DMS114 treated with DMSO at 0.1 percent for 48 hours (cell line): ENCODE measurements around the gene VPS8.

Source experiments
- DNase-seq: peaks from one replicate; lab custom pipeline; 2025; ENCODE audit not compliant: unreplicated experiment; lab: John Stamatoyannopoulos, UW

VPS8 gene

DNA sequence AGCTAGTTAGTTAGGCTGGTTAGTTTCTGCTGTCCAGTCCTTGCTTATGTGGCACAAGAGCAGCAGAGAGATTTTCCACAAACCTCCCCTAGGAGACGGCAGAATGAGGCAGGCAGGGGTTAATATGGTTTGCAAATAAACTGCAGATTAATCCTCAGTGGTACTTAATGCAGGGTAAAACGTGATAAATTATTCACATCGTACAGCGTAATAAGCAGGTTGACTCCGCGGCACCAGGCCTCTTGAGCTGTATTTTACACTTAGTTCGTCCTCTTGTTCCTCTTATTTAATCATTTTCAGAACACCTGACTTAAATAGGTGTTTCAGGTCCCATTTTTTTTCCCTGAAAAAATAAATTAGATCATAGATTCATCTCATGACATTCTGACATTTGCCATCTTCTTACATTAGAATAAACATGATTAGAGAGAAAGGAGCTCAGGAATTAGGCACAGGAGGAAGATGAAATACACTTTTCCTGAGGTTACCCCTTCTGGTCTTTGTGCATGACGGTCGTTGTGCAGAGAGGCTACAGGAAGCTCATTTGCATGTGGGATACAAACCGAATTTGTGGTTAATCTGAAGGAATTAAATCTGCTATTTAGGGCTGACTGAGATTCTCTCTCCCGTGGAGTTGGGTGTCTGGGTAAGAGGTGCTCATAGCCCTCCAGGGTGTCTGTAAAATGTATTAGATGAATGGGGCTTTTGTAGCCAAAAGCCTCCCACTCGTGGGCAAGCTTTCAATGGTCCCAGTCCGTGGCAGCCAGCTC, 27.1 kb upstream of the VPS8 start:
- no peak for DNase-seq

DNA sequence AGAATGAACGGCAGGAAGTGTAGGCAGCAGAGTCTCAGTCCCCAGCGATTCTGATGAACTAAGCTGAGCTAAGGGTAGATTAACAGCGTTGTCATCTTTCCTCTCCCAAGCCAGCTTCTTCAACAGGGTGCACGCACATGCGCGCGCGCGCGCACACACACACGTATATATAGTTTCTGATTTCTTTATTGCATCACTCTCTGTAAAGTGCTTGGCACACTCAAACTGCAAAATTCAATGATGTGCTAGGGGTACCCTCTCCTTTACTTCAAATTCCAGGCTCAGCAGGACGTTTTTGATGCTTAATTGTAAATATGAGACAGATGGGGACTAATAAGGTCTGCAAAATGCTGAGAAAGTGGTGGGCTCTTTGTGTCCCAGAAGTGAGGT, 26.1 kb upstream of the VPS8 start:
- DNase-seq = no peak

DNA sequence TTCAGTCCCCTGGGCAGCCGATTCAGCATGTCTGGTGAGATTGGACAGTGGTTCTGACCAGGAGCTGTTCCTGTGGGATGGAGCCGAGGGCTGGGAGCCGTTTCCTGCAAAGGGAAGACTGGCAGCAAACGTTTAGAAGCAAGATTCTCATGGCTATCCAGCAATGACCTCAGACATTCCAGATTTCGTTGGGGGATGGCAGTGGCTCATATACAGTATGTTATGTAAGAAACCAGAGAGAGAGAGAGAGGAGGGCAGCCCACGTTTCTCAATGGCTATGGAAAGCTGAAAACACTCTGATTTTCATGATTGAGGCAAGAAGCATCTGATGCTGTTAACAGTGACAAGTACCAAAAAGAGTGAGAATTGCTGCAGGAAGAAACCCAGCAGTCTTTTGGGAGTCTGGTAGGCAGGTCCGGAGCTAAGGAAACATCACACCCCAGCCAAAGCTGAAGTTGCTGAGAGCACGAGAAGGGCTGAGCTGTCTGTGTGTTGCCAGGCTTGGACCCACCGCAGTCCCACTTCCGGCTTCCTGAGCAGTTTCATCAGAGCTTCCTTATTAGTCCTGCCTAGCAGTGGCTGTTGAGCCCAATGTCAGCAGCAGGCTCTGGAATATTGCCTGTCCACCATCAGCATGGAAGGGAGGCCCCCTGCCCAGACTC, 25.6 kb upstream of the VPS8 start:
- no peak for DNase-seq

DNA sequence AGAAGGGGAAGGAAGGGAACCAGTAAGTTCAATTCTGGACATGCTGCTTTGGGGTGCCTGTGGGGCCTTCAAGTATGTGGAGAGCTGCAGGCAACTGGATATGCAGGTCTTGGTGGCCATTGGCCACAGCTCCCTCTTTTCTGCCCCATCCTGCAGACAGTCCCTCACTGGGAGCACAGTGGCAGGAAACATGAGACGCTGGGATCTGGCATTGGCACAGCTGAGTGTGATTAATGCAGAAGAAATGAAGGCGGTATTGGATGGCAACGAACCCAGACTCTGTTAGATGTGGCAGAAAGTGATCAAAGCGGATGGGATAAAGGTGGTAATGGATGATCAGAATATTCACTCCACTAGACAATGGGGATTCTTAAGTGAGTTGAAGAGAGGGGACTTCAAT, 23.2 kb upstream of the VPS8 start:
- no peak for DNase-seq

DNA sequence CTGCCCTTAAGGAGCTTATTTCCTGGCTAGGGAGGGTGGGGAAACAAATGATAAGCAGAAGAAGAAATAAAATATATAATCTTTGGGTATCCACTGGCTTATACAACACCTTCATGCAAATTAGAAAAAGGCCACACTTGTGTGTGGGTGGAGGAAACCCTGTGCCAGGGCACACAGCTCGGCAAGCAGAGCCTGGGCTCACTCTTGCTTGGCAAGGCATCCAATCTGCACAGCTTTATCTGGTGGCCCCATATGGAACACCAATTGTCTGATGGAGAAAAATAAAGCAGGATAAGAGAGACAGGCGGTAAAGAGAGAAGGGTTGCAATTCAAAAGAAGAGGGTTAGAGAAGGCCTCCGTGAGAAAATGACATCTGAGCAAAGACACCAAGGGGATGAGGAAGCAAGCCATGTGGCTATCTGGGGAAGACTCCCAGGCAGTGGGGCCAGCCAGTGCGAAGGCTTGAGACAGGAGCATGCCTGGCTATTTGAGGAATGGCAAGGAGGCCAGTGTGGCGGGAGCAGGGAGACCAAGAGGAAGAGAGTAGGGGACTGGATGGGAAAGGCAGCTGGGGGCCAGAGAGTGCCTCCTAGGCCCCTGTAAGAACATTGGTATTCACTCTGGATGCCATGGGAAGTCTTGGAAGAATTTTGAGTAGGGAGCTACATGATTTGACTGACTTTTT, 22.5 kb upstream of the VPS8 start:
- no peak for DNase-seq

DNA sequence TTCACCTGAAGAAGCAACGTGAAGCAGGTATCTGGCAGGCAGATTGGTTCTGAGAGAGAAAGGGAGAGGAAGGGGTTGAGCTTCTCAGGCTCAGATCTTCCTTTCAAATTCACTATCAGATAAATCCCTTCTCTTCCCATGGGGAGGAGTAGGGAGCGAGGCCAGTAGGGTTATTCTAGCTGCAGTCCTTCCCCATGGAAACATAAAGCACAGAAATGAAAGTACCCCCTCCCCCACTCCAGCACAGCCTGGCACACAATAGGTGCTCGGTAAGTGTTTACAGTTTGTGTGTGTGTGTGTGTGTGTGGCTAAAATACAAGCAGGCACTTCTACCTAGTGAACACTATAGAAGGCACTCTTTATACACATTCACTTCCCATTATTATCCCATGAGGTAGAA, 20.8 kb upstream of the VPS8 start:
- no peak for DNase-seq

DNA sequence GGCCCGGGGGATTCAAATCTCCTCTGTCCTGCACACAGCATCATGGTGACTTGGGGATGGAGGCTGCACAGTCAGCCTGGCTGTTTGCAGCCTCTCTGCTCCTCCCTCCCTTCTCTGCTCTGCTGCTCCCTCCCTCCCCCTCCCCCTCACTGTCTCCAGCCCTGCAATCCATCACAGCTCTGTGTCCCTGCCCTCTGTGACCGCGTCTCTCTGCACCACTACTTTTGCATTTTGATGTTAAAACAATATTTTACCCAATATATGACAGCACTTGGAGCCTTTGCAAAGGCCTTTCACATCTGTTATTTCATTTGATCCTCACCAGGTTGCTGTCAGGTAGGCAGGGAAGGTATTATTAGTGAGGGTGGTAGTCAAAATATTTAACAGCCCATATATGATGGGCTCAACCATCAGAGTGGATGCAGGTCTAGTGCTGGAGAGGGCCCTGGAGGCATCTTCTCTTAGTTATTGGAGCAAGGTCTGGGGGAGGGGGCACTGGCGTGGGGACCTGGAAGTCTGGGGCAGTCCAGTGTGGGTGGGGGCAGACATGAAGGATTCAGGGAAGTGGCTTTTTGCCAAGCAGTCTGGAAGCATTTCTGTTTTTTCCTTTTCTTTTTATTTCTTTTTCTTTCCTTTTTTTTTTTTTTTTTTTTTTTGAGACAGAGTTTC, 16.3 kb upstream of the VPS8 start:
- no peak for DNase-seq

DNA sequence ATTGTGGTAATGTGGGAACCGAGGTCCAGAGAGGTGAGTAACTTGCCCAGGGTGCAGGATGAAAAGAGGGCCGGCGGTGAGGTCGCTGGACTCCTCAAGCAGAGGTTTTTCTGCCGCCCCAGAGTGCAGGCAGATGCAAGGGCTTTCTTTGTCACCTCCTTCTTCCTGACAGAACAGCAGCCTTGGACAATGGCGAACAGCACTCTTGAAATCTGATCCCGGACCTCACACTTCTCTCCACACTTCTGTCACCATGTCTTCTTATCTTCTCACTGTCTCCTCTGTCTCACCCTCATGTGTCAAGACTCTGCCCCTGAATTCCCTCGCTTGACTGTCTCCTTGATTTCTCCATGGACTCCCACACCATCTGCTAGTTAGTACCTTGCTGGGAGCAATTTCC, 15.4 kb upstream of the VPS8 start:
- no peak for DNase-seq

DNA sequence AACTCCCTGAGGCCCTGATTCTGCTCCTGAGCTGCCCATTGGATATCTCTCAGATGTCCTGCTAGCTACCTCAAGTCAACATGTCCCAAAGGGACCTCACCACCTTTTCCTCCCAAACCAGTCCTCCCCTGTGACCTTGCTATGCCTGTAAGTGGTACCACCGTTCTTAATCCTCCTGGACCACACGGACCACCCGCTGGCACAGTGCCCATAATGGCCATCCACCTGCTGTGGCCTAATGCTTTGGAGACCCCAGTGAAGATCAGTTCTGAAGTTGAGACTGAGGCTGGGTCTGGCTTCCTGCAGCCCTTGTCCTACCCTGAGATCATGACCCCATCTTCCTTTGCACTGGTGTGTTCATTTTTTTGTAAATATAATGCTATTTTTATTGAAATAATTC, 15.0 kb upstream of the VPS8 start:
- no peak for DNase-seq

DNA sequence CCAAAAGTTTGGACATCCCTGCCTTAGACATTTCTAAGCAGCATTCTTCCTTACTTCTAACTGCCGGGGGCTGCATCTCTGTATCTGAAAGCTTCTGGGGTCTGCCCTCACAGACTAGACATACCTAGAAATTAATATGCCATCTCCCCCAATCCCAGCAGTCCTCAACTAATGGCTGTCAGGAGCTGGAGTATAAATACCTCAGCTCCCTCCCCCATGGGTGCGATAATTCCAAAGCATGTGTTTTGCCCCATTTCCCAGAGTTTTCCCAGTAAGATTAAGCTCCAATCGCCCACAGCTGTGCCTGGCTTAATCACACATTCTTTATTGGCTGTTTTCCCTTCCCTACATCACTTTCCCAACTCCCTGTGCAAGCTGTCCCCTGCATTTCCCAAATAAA, 13.8 kb upstream of the VPS8 start:
- DNase-seq = no peak

DNA sequence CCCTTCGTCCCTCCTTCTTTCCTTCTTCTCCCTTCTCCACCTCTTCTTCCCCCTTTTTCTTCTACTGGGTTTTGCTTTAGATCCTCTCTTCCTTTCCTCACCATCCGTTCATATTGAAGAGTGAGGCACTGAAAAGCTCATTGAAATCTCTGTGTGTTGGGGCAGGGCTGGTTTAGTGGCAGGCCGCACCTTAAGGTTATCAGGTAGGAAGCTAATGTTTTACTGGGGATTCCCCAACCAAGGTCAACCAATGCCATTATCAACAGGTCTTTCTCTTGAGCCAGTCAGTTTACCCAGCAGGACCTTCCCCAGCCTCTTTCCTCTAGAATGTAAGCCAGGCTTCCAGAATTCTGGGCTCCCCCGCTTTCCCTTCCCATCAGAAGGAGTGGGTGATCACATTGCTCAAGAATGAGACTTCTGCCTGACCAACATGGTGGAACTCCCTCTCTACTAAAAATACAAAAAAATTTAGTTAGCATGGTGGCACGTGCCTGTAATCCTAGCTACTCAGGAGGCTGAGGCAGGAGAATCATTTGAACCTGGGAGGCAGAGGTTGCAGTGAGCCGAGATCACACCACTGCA, 11.5 kb upstream of the VPS8 start:
- DNase-seq = no peak

DNA sequence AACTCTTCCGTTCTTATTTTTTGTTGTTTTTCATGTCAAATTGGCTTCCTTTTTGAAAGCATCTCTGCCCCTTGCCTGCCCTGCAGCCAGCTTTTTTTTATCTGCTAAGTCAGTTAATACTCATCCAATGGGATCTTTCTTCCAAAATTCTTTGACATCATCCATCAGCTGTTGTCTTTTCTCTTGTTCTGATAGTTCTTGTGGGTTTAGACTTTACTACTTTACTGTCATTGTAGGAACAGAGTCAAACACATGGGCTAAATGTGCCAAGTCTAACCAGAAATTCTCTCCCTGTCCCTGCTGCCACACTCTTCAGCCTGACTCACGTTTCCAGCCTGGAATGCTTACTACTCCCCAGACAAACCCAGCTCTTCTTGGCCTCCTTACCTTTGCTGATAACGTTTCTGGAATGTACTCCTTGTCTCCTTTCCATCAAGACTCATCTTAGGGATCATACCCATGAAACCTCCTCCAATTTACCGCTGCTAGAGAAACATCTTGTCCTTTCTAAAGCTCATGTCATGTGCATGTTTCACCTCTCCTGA, 10.7 kb upstream of the VPS8 start:
- DNase-seq = no peak

DNA sequence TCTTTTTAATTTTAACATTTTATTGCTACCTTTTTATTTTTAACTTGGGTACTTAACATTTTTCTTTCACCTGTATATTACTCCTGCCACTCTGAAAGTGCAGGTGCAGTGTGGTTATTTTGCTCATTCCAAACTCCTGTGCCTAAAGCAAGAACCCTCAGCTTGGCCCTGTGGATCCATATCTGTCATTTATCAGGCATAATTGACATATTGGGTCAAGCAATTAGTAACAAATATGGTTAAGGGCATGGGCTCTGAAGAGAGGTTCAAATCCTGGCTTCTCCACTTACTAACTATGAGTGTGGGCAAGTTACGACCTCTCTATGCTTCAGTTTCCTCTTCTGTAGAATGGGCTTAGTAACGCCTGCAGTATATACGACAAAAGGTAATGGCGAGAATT, 9.8 kb upstream of the VPS8 start:
- DNase-seq = no peak

DNA sequence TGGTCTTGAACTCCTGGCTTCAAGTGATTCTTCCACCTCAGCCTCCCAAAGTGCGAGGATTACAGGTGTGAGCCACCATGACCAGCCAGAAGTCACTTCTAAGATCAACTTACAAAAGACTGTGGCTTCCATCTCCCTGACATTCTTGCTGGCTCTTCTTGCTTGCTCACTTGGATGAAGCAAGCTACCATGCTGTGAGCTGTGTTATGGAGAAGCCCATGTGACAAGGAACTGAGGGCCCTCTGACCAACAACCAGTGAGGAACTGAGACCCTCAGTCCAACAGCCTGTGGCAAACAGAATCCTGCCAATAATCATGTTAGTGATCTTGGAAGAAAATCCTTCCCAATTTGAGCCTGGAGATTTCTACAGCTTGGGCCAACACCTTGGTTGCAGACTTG, 7.2 kb upstream of the VPS8 start:
- DNase-seq = no peak

DNA sequence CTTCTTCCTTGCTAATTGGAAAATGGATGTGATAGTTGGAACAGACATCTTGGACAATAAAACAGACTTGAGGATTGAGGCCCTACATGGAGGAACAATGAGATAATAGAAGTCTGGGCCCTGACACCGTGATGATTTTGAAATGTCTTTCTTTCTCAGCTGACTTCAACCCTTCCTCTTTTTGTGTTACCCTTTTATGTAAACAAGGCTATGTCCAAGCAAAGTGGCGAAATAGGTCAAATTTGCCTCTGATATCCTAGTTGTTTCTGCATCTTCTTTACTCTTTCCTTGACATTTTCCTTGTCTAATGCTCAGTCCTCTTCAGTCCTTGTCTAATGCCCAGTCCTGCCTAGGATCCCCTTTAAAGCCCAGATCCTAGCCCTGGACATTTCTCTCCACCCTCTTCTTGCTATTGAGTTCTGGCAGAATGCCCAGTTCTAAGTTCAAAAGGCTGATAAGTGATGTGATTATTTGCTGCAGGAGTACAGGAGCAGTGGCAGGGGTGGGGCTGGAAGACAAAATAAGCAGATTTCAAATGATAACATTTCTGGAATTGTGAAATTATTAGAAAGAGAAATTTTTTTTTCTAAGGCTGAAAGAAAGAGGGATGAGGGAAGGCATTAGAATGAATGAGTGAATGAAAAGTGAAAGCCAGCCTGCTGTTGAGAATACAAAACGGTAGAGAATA, 6.5 kb upstream of the VPS8 start:
- no peak for DNase-seq

DNA sequence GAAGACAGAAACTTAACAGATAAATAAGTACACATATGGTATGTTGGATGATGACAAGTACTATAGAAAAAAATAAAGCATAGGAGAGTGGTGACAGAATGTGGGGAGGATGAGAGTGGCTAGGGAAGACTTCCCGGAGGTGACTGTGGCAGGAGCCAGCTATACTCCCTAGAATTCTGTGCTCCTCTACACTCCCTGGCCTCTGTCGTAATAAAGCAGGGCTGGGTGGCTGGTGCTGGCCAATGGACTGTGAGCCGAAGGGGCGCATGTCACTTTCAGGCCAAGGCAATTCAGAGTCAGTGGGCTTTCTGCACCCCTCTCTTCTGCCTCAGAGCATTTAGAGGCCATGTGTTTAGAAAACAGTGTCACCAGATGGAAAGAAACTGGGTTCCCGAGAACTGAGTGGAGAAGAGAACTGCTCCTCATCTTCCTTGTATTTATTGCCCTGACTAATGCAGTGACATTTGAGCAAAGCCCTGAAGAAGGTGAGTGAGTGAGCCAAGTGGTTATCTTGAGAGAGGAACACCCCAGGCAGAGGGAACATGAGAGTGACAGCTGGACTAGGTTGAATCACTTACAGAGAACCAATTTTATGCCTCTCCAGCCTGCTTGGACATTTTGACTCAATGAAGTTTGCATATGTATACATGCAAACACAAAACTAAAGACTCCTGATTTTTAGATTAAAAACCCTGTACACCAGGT, 5.2 kb upstream of the VPS8 start:
- DNase-seq = no peak

DNA sequence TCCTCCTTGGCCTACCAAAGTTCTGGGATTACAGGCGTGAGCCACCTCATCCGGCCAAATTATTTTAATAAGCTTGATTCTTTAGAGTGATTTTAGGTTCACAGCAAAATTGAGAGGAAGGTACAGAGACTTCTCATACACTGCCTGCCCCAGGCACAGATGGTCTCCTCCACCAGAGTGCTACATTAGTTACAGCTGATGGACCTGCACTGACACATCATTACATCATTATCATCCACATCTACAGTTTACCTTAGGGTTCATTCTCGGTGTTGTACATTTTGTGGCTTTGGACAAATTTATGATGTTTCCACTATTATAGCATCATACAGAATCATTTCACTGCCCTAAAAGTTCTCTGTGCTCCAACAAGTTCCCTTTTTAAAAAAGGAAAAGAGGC, 4.4 kb upstream of the VPS8 start:
- DNase-seq = no peak

DNA sequence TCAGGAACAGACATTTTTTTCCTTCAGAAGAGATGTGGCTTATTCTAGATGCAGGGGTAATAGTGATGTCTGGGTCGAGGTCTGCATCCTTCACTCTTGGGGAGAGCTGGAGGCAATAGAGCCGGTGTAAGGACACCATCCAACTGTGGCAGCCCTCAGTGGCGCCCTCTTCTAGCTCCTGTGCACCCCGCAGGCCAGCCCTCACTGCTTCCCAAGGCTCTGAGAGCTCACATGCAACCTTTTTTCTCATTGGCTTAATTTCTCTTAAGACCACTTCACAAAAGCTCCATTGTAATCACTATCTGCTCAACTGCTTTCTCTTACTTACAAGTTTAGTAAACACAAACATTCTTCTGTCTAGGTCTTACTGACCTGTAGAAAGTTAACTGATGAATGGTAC, 3.9 kb upstream of the VPS8 start:
- no peak for DNase-seq

DNA sequence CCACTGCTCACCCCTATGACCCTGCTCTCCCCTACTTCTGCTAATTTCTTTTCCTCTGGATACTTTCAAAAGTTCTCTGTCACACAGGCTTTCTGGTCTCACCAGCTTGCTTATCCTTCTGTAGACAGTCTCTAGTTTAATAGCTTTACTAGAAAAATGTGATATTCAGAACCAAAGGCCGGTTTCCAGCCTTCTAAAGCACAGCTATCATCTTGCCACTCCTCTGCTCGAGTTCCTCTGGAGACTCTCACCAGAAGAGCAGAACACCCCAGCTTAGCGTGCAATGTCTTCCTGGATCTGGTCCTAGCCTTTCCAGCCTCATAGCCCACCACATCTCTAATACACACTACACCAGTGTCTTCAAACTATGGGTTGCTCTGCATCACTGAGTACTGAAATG, 1.8 kb upstream of the VPS8 start:
- no peak for DNase-seq

DNA sequence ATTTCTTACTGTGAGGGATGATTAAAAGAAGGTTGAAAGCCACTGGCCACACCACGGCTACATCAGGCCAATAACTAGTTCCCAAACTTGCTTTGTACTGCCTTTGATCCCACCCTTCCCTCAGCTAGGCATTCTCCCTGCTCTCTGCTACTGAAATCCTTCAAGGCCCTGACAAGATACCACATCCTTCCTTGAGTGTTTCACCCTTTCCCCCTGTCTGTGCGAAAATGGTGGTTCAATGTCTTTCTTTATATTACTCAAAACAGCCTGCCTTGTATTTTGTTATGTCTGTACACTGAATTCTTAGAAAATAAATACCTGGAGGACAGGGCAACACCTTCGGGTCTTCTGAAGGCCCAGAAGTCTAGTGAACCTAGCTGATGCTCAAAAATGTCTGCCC, 932 bp upstream of the VPS8 start:
- DNase-seq = no peak
